Calu3 (cell line): ENCODE results near the gene HS3ST5. TPM values are rescaled to one million over a fixed set of nuclear protein-coding genes. Genes with fewer than 3 reads are reported as not detected.
"Not testable (repeated sequence)": the region's sequence is repeated elsewhere in the genome, so short reads cannot be mapped to it uniquely, and the experiment has no call there.

ENCODE experiments used
- BruUV-seq: library from RNA; stranded (reverse); fragments of 400-500 nt; replicated peaks from 2 replicates; lab custom pipeline; 2021; lab: Mats Ljungman, UMichigan
- CTCF ChIA-PET: fragments of 300-600 bp; sonication (Branson Sonifier 250); formaldehyde crosslinking; loops from one replicate; lab custom pipeline; 2022; ENCODE audit warnings: antibody characterized with exemption; lab: Charles Lee
- DNase-seq: peaks from one replicate; pipeline ENCODE4 v3.0.0; 2022
- H3K27ac Mint-ChIP-seq: one replicate; pipeline ENCODE4 v1.8.0; 2022; ENCODE audit warnings: mixed read lengths; ENCODE audit not compliant: unreplicated experiment
- H3K27me3 Mint-ChIP-seq: one replicate; pipeline ENCODE4 v1.8.0; 2022; ENCODE audit warnings: mixed read lengths; ENCODE audit not compliant: unreplicated experiment
- H3K36me3 Mint-ChIP-seq: one replicate; pipeline ENCODE4 v1.8.0; 2022; ENCODE audit warnings: mild to moderate bottlenecking, moderate library complexity, mixed read lengths; ENCODE audit not compliant: insufficient read depth, unreplicated experiment
- H3K4me1 Mint-ChIP-seq: one replicate; pipeline ENCODE4 v1.8.0; 2022; ENCODE audit warnings: mild to moderate bottlenecking, low read depth, mixed read lengths; ENCODE audit not compliant: unreplicated experiment
- H3K4me3 Mint-ChIP-seq: one replicate; pipeline ENCODE4 v1.8.0; 2022; ENCODE audit warnings: mild to moderate bottlenecking, low read depth, moderate library complexity, mixed read lengths; ENCODE audit not compliant: unreplicated experiment
- H3K9me3 Mint-ChIP-seq: one replicate; pipeline ENCODE4 v1.8.0; 2022; ENCODE audit warnings: low read depth, mixed read lengths; ENCODE audit not compliant: unreplicated experiment
- intact Hi-C: fragments of 100-400 bp; cut with micrococcal nuclease; formaldehyde crosslinking; loops from one replicate; pipeline ENCODE4 v1.10.0; 2022; ENCODE audit not compliant: unreplicated experiment
- total RNA-seq: library from RNA; stranded (reverse); gene quantifications from 2 replicates; pipeline ENCODE4 v1.2.3, GENCODE V29; 2022
- TF ChIP-seq, protein P1 (sequence below): fragments of 200-600 bp; IDR thresholded peaks from one replicate; pipeline ENCODE4 v1.8.0; 2022; ENCODE audit warnings: antibody characterized with exemption; ENCODE audit not compliant: unreplicated experiment

HS3ST5 gene
- total RNA-seq, 1 experiment from 2014 or later, result 0.40 TPM

DNA sequence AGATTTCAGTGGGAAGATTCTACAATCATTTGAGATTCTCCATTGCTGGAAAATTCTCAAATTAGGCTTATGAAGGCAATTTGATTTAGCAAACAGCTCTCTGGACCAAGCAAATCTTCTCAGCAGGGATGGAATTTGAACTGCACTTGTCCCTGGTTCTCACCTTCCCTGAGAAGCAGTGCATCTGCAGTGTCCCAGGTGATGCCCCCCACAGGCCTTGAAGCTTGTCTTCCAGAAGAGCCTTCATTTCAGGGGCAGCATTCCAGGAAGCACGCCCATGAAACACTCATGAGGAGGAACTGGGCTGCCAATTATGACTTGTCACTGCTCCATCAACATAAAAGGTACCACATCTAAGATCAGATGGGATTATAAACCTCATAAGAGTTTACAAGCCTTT is 289.0 kb downstream of the HS3ST5 start:
- DNase-seq, result no peak
- H3K9me3 Mint-ChIP-seq, result no peaks in the 10 kb centered on the region
- H3K4me1 Mint-ChIP-seq, result peaks cover 30% of the 10 kb centered on the region
- H3K27ac Mint-ChIP-seq, result no peak overlapping the region
- no TSS peak for BruUV-seq
- CTCF ChIA-PET, result interaction anchor here (0.7 kb wide), 1 partner anchor 1385 kb away, joined by 5 read pairs; no protein-coding TSS in a partner anchor
- no peaks in the 10 kb centered on the region for H3K36me3 Mint-ChIP-seq
- TF ChIP-seq, protein P1, sequence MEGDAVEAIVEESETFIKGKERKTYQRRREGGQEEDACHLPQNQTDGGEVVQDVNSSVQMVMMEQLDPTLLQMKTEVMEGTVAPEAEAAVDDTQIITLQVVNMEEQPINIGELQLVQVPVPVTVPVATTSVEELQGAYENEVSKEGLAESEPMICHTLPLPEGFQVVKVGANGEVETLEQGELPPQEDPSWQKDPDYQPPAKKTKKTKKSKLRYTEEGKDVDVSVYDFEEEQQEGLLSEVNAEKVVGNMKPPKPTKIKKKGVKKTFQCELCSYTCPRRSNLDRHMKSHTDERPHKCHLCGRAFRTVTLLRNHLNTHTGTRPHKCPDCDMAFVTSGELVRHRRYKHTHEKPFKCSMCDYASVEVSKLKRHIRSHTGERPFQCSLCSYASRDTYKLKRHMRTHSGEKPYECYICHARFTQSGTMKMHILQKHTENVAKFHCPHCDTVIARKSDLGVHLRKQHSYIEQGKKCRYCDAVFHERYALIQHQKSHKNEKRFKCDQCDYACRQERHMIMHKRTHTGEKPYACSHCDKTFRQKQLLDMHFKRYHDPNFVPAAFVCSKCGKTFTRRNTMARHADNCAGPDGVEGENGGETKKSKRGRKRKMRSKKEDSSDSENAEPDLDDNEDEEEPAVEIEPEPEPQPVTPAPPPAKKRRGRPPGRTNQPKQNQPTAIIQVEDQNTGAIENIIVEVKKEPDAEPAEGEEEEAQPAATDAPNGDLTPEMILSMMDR, result no peak
- H3K4me3 Mint-ChIP-seq, result no peak overlapping the region
- intact Hi-C loops, result no loop called here
- H3K27me3 Mint-ChIP-seq, result no peaks in the 10 kb centered on the region

DNA sequence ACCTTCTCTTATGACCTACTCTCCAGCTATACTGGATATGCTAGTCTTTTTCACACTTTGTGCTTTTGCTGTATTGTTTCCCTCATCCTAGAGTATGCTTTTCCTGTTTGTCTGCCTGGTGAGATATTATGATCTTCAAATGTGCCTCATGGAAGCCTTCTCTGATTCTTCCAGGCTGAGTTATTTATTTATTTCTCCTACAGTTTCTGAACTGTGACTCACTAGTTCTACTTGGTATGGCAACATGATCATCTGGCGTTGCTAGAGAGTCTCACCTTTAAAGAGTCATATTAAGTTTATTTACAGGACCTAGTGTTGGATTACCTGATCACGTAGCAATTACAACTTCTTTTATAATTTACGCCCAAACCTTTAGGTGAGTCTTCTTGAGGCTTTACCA is 290.7 kb downstream of the HS3ST5 start:
- TF ChIP-seq, protein P1, result no peak
- Mint-ChIP-seq H3K9me3 (no peaks in the 10 kb centered on the region), H3K36me3 (no peaks in the 10 kb centered on the region), H3K27me3 (no peaks in the 10 kb centered on the region), H3K4me1 (peaks cover 30% of the 10 kb centered on the region), H3K4me3 (no peak overlapping the region), H3K27ac (no peak overlapping the region)
- DNase-seq, result no peak
- no TSS peak for BruUV-seq
- intact Hi-C loops, result no loop called here
- CTCF ChIA-PET, result no interaction called here

GRCh38 chr6:114051031-114051430 is 291.8 kb downstream of the HS3ST5 start:
- Mint-ChIP-seq H3K36me3 (no peaks in the 10 kb centered on the region), H3K27ac (no peak overlapping the region), H3K4me1 (peaks cover 30% of the 10 kb centered on the region), H3K9me3 (no peaks in the 10 kb centered on the region), H3K4me3 (no peak overlapping the region), H3K27me3 (no peaks in the 10 kb centered on the region)
- BruUV-seq, result no TSS peak
- TF ChIP-seq, protein P1, result no peak
- CTCF ChIA-PET, result no interaction called here
- intact Hi-C loops, result no loop called here
- DNase-seq, result no peak

- Mint-ChIP-seq H3K36me3 (no peaks in the 10 kb centered on the region), H3K27ac (peak overlapping the region; percentile 12), H3K27me3 (no peaks in the 10 kb centered on the region), H3K4me1 (peaks cover 30% of the 10 kb centered on the region), H3K4me3 (peak overlapping the region; percentile 0), H3K9me3 (no peaks in the 10 kb centered on the region)
- intact Hi-C loops, result no loop called here
- BruUV-seq, result no TSS peak
- TF ChIP-seq, protein P1, result no peak
- peak; percentile 34 for DNase-seq
- CTCF ChIA-PET, result interaction anchor here (0.7 to 1.1 kb wide), 3 partner anchors 27 to 127 kb away, joined by 3 to 9 read pairs (median 4); no protein-coding TSS in a partner anchor
Measured at GRCh38 chr6:114049367-114049966, 293.4 kb downstream of the HS3ST5 start.

- BruUV-seq, intact Hi-C loops, H3K9me3 Mint-ChIP-seq, CTCF ChIA-PET, H3K4me3 Mint-ChIP-seq, H3K4me1 Mint-ChIP-seq, H3K36me3 Mint-ChIP-seq, H3K27me3 Mint-ChIP-seq, DNase-seq, H3K27ac Mint-ChIP-seq: not testable (repeated sequence)
Measured at GRCh38 chr6:114044566-114044965, 298.3 kb downstream of the HS3ST5 start.
